Effector memory CD8-positive, alpha-beta T cell (primary cell): ENCODE measurements around the gene DIS3L2.

Source experiments
- ATAC-seq: fragments of 150-1000 bp; cut with Tn5 transposase; replicated peaks from 2 replicates; pipeline ENCODE4 v1.10.0; 2021; ENCODE audit warnings: mild to moderate bottlenecking, moderate library complexity
- DNase-seq, 3 experiments: peaks; one replicate each; pipeline ENCODE4 v3.0.0; 2021
- H3K27ac Mint-ChIP-seq, 2 donors: one replicate each; pipeline ENCODE4 v1.8.0; 2022; ENCODE audit warnings: mild to moderate bottlenecking in 2 of 2, mixed read lengths in 2 of 2, moderate library complexity in 2 of 2
- H3K27me3 Mint-ChIP-seq, 2 donors: one replicate each; pipeline ENCODE4 v1.8.0; 2022; ENCODE audit warnings: mixed read lengths in 2 of 2
- H3K36me3 Mint-ChIP-seq: one replicate; pipeline ENCODE4 v1.8.0; 2022; ENCODE audit warnings: mild to moderate bottlenecking, moderate library complexity, mixed read lengths; ENCODE audit not compliant: insufficient read depth
- H3K4me1 Mint-ChIP-seq, 2 donors: one replicate each; pipeline ENCODE4 v1.8.0; 2022; ENCODE audit warnings: low read depth in 2 of 2, mixed read lengths in 2 of 2
- H3K4me3 Mint-ChIP-seq, 2 donors: one replicate each; pipeline ENCODE4 v1.8.0; 2022; ENCODE audit warnings: mild to moderate bottlenecking in 2 of 2, mixed read lengths in 2 of 2, moderate library complexity in 2 of 2
- H3K9me3 Mint-ChIP-seq, 2 donors: one replicate each; pipeline ENCODE4 v1.8.0; 2022; ENCODE audit warnings: mixed read lengths in 2 of 2

The DIS3L2 gene

DNA sequence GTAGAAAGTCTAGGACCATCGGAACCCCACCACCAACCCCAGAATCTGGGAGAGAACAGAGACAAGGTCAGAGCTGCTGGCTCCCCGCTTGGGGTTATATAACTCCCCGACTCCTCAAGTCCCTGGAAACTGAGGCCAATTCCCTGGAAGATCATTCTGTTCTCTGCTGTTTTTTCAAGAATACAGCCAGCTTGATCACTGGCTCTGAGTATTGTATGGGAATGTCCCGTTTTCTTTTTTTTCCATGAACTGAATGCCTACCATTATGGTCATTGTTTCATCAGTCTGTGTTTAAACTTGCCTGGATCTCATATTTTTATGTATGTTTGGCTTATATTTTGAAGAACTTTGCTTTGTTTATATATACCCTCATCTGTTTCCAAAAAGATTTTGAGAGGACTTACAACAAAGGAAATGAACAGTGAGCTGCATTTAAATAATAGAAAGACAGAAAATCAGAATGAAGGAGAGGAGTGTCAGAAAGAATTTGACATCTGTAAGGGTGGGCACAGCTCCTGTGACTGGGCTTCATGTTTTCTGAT lies 327.0 kb downstream of the DIS3L2 start:
- peaks cover 8% of the 10 kb centered on the region for H3K36me3 Mint-ChIP-seq
- ATAC-seq (no peak), DNase-seq (no peak)
- no peaks in the 10 kb centered on the region for H3K9me3 Mint-ChIP-seq
- H3K27ac Mint-ChIP-seq: no peak overlapping the region
- peaks cover 8 to 18% of the 10 kb centered on the region in 2 donors for H3K4me1 Mint-ChIP-seq
- H3K27me3 Mint-ChIP-seq: no peaks in the 10 kb centered on the region
- no peak overlapping the region for H3K4me3 Mint-ChIP-seq

DNA sequence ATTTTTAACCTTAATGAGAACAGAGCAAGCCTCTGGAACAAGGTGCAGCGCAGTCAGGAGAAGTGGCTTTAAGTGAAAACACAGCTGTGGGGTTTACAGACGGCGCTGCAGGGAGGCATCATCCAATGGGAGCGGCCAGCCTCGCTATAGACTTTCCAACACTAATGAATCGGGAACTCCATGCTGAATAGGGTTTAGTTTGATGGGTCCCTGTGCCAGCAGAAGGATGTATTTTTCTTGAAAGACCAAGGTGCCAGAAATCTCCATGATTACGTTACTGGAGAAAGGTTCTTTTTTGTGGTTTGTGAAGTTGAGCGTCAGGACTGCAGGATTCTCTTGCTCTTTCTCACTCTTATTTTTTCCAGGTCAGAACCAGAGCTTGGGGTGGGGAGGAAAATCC lies 329.2 kb downstream of the DIS3L2 start:
- Mint-ChIP-seq H3K4me3 (no peak overlapping the region), H3K36me3 (peaks cover 4% of the 10 kb centered on the region), H3K27me3 (no peaks in the 10 kb centered on the region), H3K4me1 (peaks cover 8 to 16% of the 10 kb centered on the region in 2 donors), H3K27ac (no peak overlapping the region), H3K9me3 (no peaks in the 10 kb centered on the region)
- no peak for DNase-seq
- no peak for ATAC-seq

DNA sequence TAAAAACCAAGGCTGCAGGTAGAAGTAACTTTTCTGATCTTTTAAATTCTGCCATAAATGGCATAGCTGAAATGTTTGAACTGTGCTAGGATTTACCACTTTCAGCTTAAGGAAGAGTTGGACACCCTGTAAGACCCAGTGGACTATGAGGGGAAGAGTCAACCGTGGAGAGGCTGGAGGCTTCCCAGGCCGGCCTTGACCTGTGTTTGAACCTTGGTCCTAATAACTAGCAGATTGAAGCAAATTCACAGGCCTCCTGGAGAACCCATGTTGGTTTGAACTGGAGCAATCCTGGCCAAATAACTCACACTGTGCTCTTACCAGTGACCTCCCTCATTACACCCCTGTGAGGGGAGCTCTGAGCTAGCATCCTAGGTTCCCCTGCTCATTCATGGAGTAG lies 329.8 kb downstream of the DIS3L2 start:
- DNase-seq (no peak), ATAC-seq (no peak)
- Mint-ChIP-seq H3K36me3 (peaks cover under 1% of the 10 kb centered on the region), H3K27ac (peak overlapping the region in 1 of 2 donors; percentile 70), H3K27me3 (no peaks in the 10 kb centered on the region), H3K4me3 (no peak overlapping the region), H3K4me1 (peaks cover 8 to 16% of the 10 kb centered on the region in 2 donors), H3K9me3 (no peaks in the 10 kb centered on the region)

DNA sequence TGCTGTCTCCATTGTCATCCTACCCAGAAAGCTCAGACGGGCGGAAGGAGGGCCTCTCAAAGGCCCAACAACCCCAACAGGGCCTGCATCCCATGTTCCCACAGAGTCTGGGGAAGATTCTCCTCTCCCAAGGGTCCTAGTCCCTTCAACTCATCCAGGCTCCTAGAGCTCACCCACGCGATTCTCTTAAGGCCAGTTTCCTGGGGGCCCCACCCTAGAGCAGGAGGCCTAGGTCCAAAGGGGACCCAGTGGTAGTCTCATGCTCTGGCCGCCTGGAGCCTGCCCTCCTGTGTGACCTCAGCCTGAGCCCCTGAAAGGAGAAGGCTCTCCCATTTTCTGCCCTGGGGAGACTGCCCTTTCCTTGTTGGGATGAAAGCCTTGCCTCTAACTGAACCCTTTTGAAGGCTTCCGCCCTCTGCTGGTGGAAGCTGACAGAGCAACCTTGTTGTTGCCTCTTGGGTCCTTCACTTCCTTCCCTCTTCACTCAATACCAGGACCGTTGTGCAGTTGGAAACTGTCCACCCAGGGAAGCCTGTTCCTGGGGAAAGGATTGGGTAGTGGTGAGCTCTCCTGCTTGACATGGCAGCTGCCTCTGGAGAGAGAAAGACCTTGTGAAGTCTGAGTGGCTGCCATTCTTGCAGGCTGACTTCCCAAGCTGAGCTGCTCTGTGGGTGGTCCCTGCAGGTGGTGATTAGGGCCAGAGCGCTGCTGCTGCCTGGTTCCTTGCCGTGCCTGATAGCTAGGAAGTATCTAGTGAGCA lies 331.1 kb downstream of the DIS3L2 start:
- H3K4me1 Mint-ChIP-seq: peaks cover 8 to 16% of the 10 kb centered on the region in 2 donors
- H3K4me3 Mint-ChIP-seq: no peak overlapping the region
- no peaks in the 10 kb centered on the region for H3K27me3 Mint-ChIP-seq
- ATAC-seq: peak; percentile 51
- no peaks in the 10 kb centered on the region for H3K9me3 Mint-ChIP-seq
- peak overlapping the region; percentile 39 to 70 for H3K27ac Mint-ChIP-seq
- no peaks in the 10 kb centered on the region for H3K36me3 Mint-ChIP-seq
- peak; percentile 41 to 58 (median 47) for DNase-seq

DNA sequence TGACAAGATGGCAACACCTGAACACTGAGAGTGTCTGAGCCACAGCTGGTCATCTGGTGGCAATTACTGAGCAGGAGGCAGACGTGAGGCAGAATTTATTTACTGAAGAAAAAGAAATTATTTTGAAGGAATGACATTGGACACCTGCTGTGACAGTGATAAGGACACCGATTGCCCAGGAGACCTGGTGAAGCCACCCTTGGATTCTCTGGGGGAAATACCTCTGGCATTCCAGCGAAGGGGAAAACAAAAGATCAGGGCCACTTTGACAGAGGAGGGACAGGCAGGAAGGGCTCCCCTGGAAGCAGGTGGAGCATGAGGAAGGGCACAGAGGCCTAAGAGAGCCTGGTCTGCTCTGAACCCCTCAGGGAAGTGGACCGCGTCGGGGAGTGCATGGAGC lies 331.7 kb downstream of the DIS3L2 start:
- ATAC-seq (no peak), DNase-seq (no peak)
- H3K36me3 Mint-ChIP-seq: no peaks in the 10 kb centered on the region
- H3K4me1 Mint-ChIP-seq: peaks cover 8 to 16% of the 10 kb centered on the region in 2 donors
- no peak overlapping the region for H3K4me3 Mint-ChIP-seq
- H3K27ac Mint-ChIP-seq: peak overlapping the region in 1 of 2 donors; percentile 70
- no peaks in the 10 kb centered on the region for H3K9me3 Mint-ChIP-seq
- H3K27me3 Mint-ChIP-seq: no peaks in the 10 kb centered on the region

DNA sequence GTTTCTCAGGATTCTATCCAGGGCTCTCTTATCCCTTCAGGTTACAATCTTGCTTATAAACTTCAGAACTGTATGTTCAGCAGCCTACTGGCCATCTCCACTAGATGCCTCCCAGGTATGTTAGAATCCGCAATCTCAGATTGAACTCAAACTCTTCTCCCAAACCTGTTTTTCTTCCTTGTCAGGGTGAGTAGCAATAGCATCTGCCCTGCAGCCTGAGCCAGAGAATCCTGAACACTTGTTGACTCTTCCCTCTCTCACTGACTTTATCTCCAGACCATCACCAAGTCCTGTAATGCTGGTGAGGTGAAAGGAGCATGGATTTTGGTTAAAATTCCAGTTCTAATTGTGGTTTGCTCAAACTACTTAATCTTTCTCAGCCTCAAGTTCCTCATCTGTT lies 334.5 kb downstream of the DIS3L2 start:
- Mint-ChIP-seq H3K4me3 (no peak overlapping the region), H3K4me1 (peaks cover 21 to 25% of the 10 kb centered on the region in 2 donors), H3K27ac (no peak overlapping the region), H3K36me3 (peaks cover 7% of the 10 kb centered on the region), H3K27me3 (no peaks in the 10 kb centered on the region), H3K9me3 (no peaks in the 10 kb centered on the region)
- ATAC-seq (no peak), DNase-seq (no peak)

DNA sequence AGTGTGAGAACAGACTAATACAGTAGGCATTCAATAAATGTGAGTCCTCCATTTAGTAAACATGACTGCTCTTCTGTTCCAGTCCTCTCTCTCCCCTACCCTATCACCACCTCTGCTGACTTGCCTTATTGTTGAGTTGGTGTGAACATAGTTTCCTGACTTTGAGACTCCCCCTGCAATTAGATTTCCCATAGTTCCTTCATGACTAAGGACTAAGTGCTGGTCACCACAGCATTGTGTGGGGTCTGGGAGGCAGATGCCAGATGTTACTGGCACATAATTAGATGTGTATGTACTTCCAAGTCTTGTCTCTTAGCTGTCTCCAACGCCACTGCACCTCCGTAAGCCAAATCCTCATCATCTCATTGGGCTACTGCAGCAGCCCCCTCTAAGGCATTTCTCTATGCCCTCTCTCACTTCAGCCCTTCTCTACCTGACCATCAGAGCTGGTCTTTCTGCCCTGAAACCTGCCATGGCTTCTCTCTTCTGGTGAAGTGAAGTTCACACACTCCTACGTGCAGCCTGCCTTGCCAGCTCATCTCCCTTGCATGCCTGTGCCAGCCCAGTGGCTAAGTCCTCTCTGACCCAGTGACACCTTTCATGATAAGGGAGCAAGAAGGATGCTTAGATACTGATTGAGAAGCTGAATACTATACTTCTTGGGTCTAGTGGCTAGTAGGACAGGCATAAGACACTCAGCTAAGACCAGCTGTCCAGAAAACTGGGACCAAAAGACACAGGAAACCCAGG lies 335.4 kb downstream of the DIS3L2 start:
- Mint-ChIP-seq H3K4me3 (no peak overlapping the region), H3K27ac (no peak overlapping the region), H3K4me1 (peaks cover 21 to 26% of the 10 kb centered on the region in 2 donors), H3K27me3 (no peaks in the 10 kb centered on the region), H3K36me3 (peaks cover 7% of the 10 kb centered on the region), H3K9me3 (no peaks in the 10 kb centered on the region)
- DNase-seq: no peak
- ATAC-seq: no peak

DNA sequence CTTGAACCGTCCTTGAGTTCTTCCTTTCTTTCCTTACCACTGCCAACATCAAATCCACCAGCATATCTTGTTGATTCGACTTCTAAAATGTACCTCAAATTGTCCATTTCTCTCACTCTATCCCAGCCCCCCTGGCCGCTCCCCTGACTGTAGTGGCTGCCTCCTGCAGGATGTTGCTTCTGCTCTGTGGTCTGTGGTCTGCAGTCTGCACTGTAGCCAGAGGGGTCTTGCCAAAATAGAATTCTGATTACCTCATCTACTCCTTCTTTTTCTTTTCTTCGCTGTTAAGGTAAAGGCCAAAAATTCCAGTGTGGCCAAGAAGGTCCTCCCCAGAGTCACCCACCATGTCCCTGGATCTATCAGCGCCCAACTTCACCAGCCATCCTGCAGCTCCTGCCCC lies 337.6 kb downstream of the DIS3L2 start:
- Mint-ChIP-seq H3K27me3 (no peaks in the 10 kb centered on the region), H3K36me3 (peaks cover 7% of the 10 kb centered on the region), H3K4me3 (no peak overlapping the region), H3K9me3 (no peaks in the 10 kb centered on the region), H3K27ac (peak overlapping the region; percentile 50 to 60), H3K4me1 (peaks cover 11 to 13% of the 10 kb centered on the region in 2 donors)
- ATAC-seq (no peak), DNase-seq (no peak)

DNA sequence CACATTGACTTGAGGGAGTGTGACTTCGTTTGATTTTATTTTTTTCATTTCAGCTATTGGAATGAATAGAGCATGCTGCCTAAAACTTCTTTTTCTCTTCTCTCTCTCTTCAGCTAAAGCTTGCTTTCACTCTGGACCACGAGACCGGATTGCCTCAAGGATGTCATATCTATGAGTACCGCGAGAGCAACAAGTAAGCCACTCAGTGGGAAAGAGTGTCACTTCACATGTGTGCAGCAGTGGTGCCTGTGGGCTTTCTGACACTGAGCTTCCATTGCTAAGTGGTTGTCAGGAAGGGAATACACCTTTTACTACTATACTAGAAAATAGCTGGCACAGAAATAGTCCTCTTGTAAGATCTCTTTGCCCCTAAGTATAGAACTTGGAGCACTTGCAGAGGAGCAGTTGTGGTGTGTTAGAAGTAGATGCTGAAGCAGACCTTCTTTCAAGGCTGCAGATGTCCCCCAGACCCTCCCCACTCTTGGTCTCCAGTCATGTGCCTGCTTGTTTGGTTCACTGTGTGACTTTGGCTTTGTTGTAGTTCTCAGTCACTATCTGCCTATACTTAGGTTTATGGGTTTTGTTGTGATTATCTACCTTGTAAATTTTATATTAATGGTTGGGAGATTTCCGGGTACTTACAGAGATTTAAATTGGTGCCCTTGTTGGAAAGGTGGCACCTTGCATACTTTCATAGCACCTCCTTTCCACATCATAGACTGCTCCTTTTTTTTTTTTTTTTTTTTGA lies 338.6 kb downstream of the DIS3L2 start:
- no peaks in the 10 kb centered on the region for H3K27me3 Mint-ChIP-seq
- peaks cover 11 to 13% of the 10 kb centered on the region in 2 donors for H3K4me1 Mint-ChIP-seq
- H3K9me3 Mint-ChIP-seq: no peaks in the 10 kb centered on the region
- peaks cover 9% of the 10 kb centered on the region for H3K36me3 Mint-ChIP-seq
- ATAC-seq (peak; percentile 40), DNase-seq (no peak)
- no peak overlapping the region for H3K27ac Mint-ChIP-seq
- no peak overlapping the region for H3K4me3 Mint-ChIP-seq

DNA sequence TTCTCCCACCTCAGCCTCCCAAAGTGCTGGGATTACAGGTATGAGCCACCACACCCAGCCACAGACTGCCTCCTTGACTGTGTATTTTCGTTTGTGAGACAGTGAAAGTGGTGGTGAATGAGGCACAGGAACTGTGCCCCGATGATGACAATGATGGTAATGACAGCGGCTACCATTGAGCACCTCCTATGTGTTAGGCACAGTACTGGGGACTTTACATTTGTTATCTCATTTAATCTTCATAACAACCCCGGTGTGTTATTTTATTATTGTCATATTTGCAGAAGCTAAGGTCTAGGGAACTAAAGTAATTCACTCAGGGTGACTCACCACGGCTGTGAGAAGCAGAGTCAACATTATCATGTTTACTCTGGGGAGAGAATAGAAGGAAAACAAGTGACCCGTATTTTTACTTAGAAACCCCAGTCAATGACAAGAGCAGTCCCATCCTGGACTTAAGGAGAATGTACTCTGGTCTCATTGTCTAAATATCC lies 339.4 kb downstream of the DIS3L2 start:
- DNase-seq (no peak), ATAC-seq (no peak)
- H3K4me3 Mint-ChIP-seq: no peak overlapping the region
- H3K9me3 Mint-ChIP-seq: no peaks in the 10 kb centered on the region
- no peaks in the 10 kb centered on the region for H3K27me3 Mint-ChIP-seq
- peaks cover 10% of the 10 kb centered on the region for H3K36me3 Mint-ChIP-seq
- peaks cover 11 to 17% of the 10 kb centered on the region in 2 donors for H3K4me1 Mint-ChIP-seq
- no peak overlapping the region for H3K27ac Mint-ChIP-seq

DNA sequence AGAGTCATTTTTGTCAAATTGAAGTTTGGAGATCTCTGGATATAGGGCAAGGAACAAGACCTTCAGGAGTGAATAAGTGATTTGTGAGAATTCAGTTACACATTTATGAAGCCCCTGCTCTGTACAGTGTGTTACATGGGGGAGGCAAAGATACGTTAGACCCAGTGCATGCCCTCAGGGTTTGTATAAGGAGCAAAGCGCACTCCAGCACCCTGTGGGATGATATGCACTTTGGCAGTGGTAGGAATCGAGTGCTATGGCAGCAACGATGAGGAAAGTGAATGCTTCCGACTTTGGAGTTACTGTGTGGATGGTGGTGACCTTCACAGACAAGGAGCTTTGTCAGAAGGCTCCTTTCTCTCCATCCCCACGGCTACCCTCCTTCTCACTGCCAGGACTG lies 342.7 kb downstream of the DIS3L2 start:
- peaks cover 23 to 26% of the 10 kb centered on the region in 2 donors for H3K4me1 Mint-ChIP-seq
- no peak overlapping the region for H3K27ac Mint-ChIP-seq
- no peaks in the 10 kb centered on the region for H3K27me3 Mint-ChIP-seq
- H3K9me3 Mint-ChIP-seq: no peaks in the 10 kb centered on the region
- DNase-seq (no peak), ATAC-seq (no peak)
- H3K36me3 Mint-ChIP-seq: peaks cover 13% of the 10 kb centered on the region
- H3K4me3 Mint-ChIP-seq: no peak overlapping the region

DNA sequence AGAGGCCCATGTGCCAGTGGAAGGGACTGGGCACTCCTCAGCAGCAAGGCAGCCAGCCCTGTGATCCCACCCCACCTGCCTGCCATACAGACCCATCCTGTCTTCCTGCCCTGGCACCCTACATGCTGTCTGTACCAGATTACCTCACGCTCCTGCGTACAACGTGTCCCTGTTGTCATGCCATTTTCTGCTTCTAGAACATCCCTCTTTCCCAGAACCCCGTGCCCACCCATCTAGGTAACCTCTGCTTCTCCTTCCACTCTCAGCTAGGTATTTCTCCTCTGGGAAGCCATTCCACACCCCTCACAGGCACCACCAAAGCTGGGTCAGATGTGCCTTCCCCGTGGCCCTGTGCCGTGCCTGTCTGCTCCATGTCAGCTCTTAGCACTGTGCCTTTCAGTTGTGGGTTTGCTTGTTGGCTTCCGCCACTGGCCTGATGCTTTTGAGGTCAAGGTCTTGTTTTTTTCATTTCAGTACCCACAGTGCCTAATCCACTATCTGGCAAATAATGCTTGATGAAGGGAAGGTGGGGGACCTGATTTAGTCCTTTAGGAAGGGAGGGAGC lies 345.3 kb downstream of the DIS3L2 start:
- Mint-ChIP-seq H3K9me3 (no peaks in the 10 kb centered on the region), H3K36me3 (peaks cover 16% of the 10 kb centered on the region), H3K4me3 (peak overlapping the region in 1 of 2 donors; percentile 37), H3K27ac (peak overlapping the region; percentile 71 to 91), H3K27me3 (no peaks in the 10 kb centered on the region), H3K4me1 (peaks cover 35 to 43% of the 10 kb centered on the region in 2 donors)
- DNase-seq: no peak
- ATAC-seq: no peak

DNA sequence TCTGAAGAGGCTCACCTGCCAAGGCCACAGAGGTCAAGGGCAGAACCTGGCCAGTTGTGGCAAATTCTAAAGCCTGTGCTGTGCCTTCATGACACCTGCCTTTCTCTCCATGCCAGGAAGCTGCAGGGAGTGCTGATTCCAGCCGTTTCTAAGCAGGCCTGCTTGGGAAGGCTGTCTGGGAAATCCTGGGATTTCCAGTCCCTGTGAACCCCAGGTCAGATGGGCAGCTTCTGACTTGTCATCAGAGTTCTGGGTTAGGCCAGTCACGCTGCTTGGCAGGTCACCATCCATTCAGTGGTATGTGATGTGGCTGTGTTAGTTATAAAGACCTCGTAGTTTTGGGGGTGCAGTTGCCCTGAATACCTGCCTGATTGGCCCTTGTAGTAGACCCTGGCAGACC lies 346.3 kb downstream of the DIS3L2 start:
- H3K36me3 Mint-ChIP-seq: peaks cover 16% of the 10 kb centered on the region
- H3K4me3 Mint-ChIP-seq: no peak overlapping the region
- H3K27me3 Mint-ChIP-seq: no peaks in the 10 kb centered on the region
- H3K4me1 Mint-ChIP-seq: peaks cover 35 to 50% of the 10 kb centered on the region in 2 donors
- peak overlapping the region; percentile 91 to 98 for H3K27ac Mint-ChIP-seq
- ATAC-seq (no peak), DNase-seq (no peak)
- no peaks in the 10 kb centered on the region for H3K9me3 Mint-ChIP-seq
